ENCODE results near the gene RAB11B.
"Not testable (repeated sequence)": the region's sequence is repeated elsewhere in the genome, so short reads cannot be mapped to it uniquely, and the experiment has no call there.

Gene RAB11B

DNA sequence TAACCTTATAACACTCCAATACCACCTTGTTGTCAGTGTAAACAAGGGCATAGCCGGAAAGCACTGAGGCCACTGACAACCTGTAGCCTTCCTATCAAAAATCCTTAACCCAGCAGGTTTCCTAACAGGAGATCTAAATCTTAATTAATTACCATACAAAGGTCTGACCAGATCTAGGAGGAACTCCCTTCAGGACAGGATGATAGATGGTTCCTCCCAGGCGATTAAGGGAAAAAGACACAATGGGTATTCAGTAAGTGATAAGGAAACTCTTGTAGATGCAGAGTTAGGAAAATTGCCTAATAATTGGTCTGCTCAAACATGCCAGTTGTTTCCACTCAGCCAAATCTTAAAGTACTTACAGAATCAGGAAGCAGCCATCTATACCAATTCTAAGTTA, 5.1 kb upstream of the RAB11B start:
- H3K9me3 Mint-ChIP-seq; H3K4me3 Mint-ChIP-seq; H3K36me3 Mint-ChIP-seq (ENCODE audit: low read depth); H3K27ac Mint-ChIP-seq; H3K27me3 Mint-ChIP-seq (ENCODE audit: low read depth): not testable (repeated sequence)
- peaks cover 12% of the 10 kb centered on the region for H3K4me1 Mint-ChIP-seq (ENCODE audit: low read depth)

DNA sequence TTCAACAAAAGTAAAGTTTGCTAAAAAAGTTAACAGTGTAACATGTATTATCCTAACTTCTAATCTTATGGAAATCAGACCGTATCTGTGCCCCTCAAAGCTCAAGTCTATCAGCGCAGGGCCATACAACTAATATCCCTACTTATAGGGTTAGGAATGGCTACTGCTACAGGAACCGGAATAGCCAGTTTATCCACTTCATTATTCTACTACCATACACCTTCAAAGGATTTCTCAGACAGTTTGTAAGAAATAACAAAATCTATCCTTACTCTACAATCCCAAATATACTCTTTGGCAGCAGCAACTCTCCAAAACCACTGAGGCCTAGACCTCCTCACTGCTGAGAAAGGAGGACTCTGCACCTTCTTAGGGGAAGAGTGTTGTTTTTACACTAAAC, 4.6 kb upstream of the RAB11B start:
- H3K36me3 Mint-ChIP-seq (ENCODE audit: low read depth); H3K27ac Mint-ChIP-seq; H3K4me3 Mint-ChIP-seq; H3K27me3 Mint-ChIP-seq (ENCODE audit: low read depth); H3K9me3 Mint-ChIP-seq: not testable (repeated sequence)
- H3K4me1 Mint-ChIP-seq (ENCODE audit: low read depth), result peaks cover 12% of the 10 kb centered on the region

- not testable (repeated sequence) for H3K36me3 Mint-ChIP-seq (ENCODE audit: low read depth); H3K9me3 Mint-ChIP-seq; H3K27me3 Mint-ChIP-seq (ENCODE audit: low read depth); H3K4me3 Mint-ChIP-seq; H3K27ac Mint-ChIP-seq
- peaks cover 12% of the 10 kb centered on the region for H3K4me1 Mint-ChIP-seq (ENCODE audit: low read depth)
Measured at GRCh38 chr19:8386419-8386818, 3.7 kb upstream of the RAB11B start.

DNA sequence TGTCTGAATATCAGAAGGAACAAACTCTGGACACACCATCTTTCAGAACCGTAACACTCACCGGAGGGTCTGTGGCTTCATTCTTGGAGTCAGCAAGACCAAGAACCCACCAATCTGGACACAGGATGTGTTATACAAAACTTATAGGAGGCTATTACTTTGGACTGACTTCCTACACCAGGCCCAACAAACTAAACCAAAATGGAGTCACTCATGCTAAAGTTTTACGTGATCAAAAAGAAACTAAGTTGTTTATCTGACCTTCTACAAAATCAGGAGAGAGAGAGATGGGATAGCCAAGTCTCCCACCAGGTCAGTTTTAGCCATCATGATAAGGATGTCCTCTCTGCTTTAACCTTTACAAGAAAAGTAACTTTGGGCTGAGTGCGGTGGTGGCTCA, 3.2 kb upstream of the RAB11B start:
- Mint-ChIP-seq H3K27me3 (ENCODE audit: low read depth) (no peaks in the 10 kb centered on the region), H3K27ac (no peak overlapping the region), H3K36me3 (ENCODE audit: low read depth) (peaks cover 3% of the 10 kb centered on the region), H3K4me3 (peak overlapping the region; percentile 14), H3K4me1 (ENCODE audit: low read depth) (peaks cover 15% of the 10 kb centered on the region), H3K9me3 (no peaks in the 10 kb centered on the region)

DNA sequence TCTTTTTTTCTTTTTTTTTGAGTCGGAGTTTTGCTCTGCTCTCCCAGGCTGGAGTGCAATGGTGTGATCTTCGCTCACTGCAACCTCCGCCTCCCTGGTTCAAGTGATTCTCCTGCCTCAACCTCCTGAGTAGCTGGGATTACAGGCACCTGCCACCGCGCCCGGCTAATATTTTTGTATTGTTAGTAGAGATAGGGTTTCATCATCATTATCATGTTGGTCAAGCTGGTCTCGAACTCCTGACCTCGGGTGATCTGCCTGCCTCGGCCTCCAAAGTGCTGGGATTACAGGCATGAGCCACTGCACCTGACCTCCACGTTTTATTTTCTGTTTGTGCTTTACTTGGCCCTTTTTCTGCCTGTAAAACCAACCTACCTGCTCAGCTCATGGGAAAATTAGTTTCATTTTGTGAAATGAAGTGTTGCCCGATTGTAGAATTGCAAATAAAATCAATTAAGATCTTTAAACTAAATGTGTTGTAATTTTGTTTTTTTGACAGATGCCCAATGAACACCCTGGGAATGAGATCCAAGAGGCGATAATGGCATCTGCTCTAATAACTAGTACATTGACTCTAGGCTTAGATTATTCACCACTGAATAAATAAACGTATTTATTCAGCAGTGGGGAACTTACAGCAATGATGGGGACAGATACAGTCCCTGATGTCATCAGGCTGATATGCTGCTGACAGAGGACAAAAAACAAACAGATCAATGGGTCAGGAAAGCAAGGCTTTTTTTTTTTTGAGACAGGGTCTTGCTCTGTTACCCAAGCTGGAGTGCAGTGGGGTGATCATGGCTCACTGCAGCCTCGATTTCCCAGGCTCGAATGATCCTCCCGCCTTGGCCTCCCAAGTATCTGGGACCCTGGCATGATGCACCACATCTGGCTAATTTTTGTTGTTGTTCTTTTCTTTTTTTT, 2.2 kb upstream of the RAB11B start:
- H3K36me3 Mint-ChIP-seq (ENCODE audit: low read depth), result peaks cover 3% of the 10 kb centered on the region
- no peaks in the 10 kb centered on the region for H3K9me3 Mint-ChIP-seq
- peaks cover 18% of the 10 kb centered on the region for H3K4me1 Mint-ChIP-seq (ENCODE audit: low read depth)
- H3K4me3 Mint-ChIP-seq, result peak overlapping the region; percentile 59
- no peaks in the 10 kb centered on the region for H3K27me3 Mint-ChIP-seq (ENCODE audit: low read depth)
- peak overlapping the region; percentile 45 for H3K27ac Mint-ChIP-seq

DNA sequence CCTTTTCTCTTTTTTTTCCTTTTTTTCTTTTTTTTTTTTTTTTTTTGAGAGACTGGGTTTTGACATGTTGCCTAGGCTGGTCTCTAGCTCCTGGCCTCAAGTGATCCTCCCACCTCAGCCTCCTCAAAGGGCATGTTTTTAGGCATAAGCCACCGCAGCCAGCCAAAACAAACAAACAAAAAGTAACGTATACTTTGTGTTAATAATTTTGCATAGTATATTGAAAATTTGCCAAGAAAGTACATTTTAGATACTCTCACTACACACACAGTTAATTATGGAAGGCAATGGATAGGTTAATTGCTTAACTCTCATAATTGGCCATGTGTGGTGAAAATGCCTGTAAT, 1.6 kb upstream of the RAB11B start:
- Mint-ChIP-seq H3K4me1 (ENCODE audit: low read depth) (peaks cover 20% of the 10 kb centered on the region), H3K9me3 (no peaks in the 10 kb centered on the region), H3K27me3 (ENCODE audit: low read depth) (no peaks in the 10 kb centered on the region), H3K4me3 (peak overlapping the region; percentile 7), H3K36me3 (ENCODE audit: low read depth) (peaks cover 3% of the 10 kb centered on the region), H3K27ac (no peak overlapping the region)

GRCh38 chr19:8390617-8390981, 439 bp downstream of the RAB11B start:
- Mint-ChIP-seq H3K9me3 (no peaks in the 10 kb centered on the region), H3K27me3 (ENCODE audit: low read depth) (no peaks in the 10 kb centered on the region), H3K4me3 (peak overlapping the region; percentile 73), H3K36me3 (ENCODE audit: low read depth) (peaks cover 3% of the 10 kb centered on the region), H3K4me1 (ENCODE audit: low read depth) (peaks cover 15% of the 10 kb centered on the region), H3K27ac (peak overlapping the region; percentile 77)

- Mint-ChIP-seq H3K27ac (no peak overlapping the region), H3K36me3 (ENCODE audit: low read depth) (peaks cover 3% of the 10 kb centered on the region), H3K4me3 (no peak overlapping the region), H3K4me1 (ENCODE audit: low read depth) (peaks cover 19% of the 10 kb centered on the region), H3K9me3 (no peaks in the 10 kb centered on the region), H3K27me3 (ENCODE audit: low read depth) (no peaks in the 10 kb centered on the region)
Measured at GRCh38 chr19:8391198-8392016, 1.2 kb downstream of the RAB11B start.

DNA sequence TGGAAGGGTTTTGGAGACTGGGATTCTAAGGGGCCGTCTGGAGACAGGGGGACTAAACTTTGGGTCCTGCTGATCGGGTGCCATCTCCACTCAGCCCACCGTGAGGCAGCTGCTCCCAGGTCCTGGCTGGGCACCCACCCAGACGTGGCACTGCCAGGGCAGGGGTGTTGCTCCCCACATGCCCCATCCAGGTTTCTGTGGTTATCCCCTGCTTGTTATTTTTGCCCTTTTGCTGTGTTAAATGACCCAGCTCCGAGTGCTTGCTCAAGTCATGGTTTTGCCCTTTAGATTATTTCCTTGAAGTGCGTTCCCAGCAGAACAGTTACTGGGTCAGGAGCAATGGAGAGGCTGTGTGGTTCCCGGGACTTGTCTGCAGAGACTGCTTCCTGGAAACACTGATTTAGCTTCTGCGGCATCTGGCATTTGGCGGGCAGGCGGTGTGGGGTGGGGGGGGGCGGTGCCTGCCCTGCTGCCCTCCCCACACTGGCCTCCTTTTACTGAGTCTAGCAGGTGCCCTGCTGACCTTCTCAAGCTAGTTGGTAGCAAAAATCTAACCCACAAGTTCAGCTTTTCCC, 1.9 kb downstream of the RAB11B start:
- no peaks in the 10 kb centered on the region for H3K27me3 Mint-ChIP-seq (ENCODE audit: low read depth)
- H3K4me3 Mint-ChIP-seq, result no peak overlapping the region
- H3K4me1 Mint-ChIP-seq (ENCODE audit: low read depth), result peaks cover 24% of the 10 kb centered on the region
- H3K9me3 Mint-ChIP-seq, result no peaks in the 10 kb centered on the region
- H3K27ac Mint-ChIP-seq, result no peak overlapping the region
- H3K36me3 Mint-ChIP-seq (ENCODE audit: low read depth), result peaks cover 3% of the 10 kb centered on the region

- Mint-ChIP-seq H3K4me1 (ENCODE audit: low read depth) (peaks cover 20% of the 10 kb centered on the region), H3K27ac (no peak overlapping the region), H3K27me3 (ENCODE audit: low read depth) (no peaks in the 10 kb centered on the region), H3K4me3 (no peak overlapping the region), H3K9me3 (no peaks in the 10 kb centered on the region), H3K36me3 (ENCODE audit: low read depth) (no peaks in the 10 kb centered on the region)
Measured at GRCh38 chr19:8393192-8393870, 3.2 kb downstream of the RAB11B start.

- Mint-ChIP-seq H3K4me3 (no peak overlapping the region), H3K27me3 (ENCODE audit: low read depth) (no peaks in the 10 kb centered on the region), H3K36me3 (ENCODE audit: low read depth) (no peaks in the 10 kb centered on the region), H3K9me3 (no peaks in the 10 kb centered on the region), H3K4me1 (ENCODE audit: low read depth) (peaks cover 20% of the 10 kb centered on the region), H3K27ac (no peak overlapping the region)
Measured at GRCh38 chr19:8393871-8394250, 3.7 kb downstream of the RAB11B start.

GRCh38 chr19:8395621-8396082, 5.5 kb downstream of the RAB11B start:
- Mint-ChIP-seq H3K4me3 (no peak overlapping the region), H3K4me1 (ENCODE audit: low read depth) (peaks cover 17% of the 10 kb centered on the region), H3K9me3 (no peaks in the 10 kb centered on the region), H3K27me3 (ENCODE audit: low read depth) (no peaks in the 10 kb centered on the region), H3K27ac (no peak overlapping the region), H3K36me3 (ENCODE audit: low read depth) (no peaks in the 10 kb centered on the region)

- Mint-ChIP-seq H3K9me3 (no peaks in the 10 kb centered on the region), H3K4me1 (ENCODE audit: low read depth) (peaks cover 17% of the 10 kb centered on the region), H3K36me3 (ENCODE audit: low read depth) (no peaks in the 10 kb centered on the region), H3K27ac (no peak overlapping the region), H3K4me3 (no peak overlapping the region), H3K27me3 (ENCODE audit: low read depth) (no peaks in the 10 kb centered on the region)
Measured at GRCh38 chr19:8396185-8396562, 6.0 kb downstream of the RAB11B start.

GRCh38 chr19:8396563-8397203, 6.5 kb downstream of the RAB11B start:
- Mint-ChIP-seq H3K27me3 (ENCODE audit: low read depth) (no peaks in the 10 kb centered on the region), H3K36me3 (ENCODE audit: low read depth) (peaks cover under 1% of the 10 kb centered on the region), H3K27ac (no peak overlapping the region), H3K4me3 (no peak overlapping the region), H3K9me3 (no peaks in the 10 kb centered on the region), H3K4me1 (ENCODE audit: low read depth) (peaks cover 15% of the 10 kb centered on the region)

Data from T-helper 1 cell treated with Interleukin-12 subunit alpha and Interleukin-12 subunit beta and Interleukin-4 antibody, amounts not matched to agents 30 μg/mL and 1 μg/mL, for 36 hours (primary cell).